ENCODE data around the gene PEX12.

GRCh38 chr17:35587074-35587961, 8.9 kb upstream of the PEX12 start, which contains the start of gene AP2B1:
- TF ChIP-seq CTCF (IDR thresholded peaks at IDR 0.05) (no peak), POLR2A (IDR thresholded peaks at IDR 0.05) (peak in 1 of 2 donors; percentile 74)
